Mesothelial cell of epicardium (in vitro differentiated cells): ENCODE data around the gene ATXN1. TPM values are rescaled to one million over a fixed set of nuclear protein-coding genes. Genes with fewer than 3 reads are reported as not detected.

ENCODE experiments used
- DNase-seq, 2 experiments: peaks; one replicate each; pipeline ENCODE4 v3.0.0; 2021; ENCODE audit warnings: low spot score in 2 of 2; ENCODE audit not compliant: unreplicated experiment in 2 of 2
- H3K27ac Mint-ChIP-seq: 2 replicates; pipeline ENCODE4 v1.8.0; 2021; ENCODE audit warnings: mixed read lengths
- H3K27me3 Mint-ChIP-seq: 2 replicates; pipeline ENCODE4 v1.8.0; 2021; ENCODE audit warnings: low read depth, mixed read lengths
- H3K36me3 Mint-ChIP-seq: 2 replicates; pipeline ENCODE4 v1.8.0; 2021; ENCODE audit warnings: mixed read lengths
- H3K4me1 Mint-ChIP-seq: 2 replicates; pipeline ENCODE4 v1.8.0; 2021; ENCODE audit warnings: mixed read lengths
- H3K4me3 Mint-ChIP-seq: 2 replicates; pipeline ENCODE4 v1.8.0; 2021; ENCODE audit warnings: mild to moderate bottlenecking, moderate library complexity, mixed read lengths
- H3K9me3 Mint-ChIP-seq: 2 replicates; pipeline ENCODE4 v1.8.0; 2021; ENCODE audit warnings: mixed read lengths
- total RNA-seq: library from RNA; stranded (reverse); gene quantifications from 3 replicates; pipeline ENCODE4 v1.2.1, GENCODE V29; 2021
- TF ChIP-seq, protein P1 (sequence below): fragments of 200-600 bp; sonication (generic); IDR thresholded peaks from one replicate; pipeline ENCODE4 v1.5.0; 2021; ENCODE audit warnings: antibody characterized with exemption; ENCODE audit not compliant: unreplicated experiment

Gene ATXN1
- total RNA-seq, 1 donor from 2014 or later = 59.5 TPM

DNA sequence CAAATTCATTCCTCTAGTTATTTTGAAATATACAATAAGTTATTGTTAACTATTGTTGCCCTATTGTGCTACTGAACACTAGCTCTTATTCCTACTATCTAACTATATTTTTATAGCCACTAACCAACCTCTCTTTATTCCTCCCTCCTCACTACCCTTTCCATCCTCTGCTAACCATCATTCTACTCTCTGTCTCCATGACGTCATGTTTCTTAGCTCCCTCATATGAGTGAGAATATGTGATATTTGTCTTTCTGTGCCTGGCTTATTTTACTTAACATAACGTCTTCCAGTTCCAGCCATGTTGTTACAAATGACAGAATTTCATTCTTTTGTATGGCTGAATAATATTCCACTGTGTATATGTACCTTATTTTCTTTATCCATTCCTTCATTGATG is 95.3 kb downstream of the ATXN1 start:
- TF ChIP-seq, protein P1, sequence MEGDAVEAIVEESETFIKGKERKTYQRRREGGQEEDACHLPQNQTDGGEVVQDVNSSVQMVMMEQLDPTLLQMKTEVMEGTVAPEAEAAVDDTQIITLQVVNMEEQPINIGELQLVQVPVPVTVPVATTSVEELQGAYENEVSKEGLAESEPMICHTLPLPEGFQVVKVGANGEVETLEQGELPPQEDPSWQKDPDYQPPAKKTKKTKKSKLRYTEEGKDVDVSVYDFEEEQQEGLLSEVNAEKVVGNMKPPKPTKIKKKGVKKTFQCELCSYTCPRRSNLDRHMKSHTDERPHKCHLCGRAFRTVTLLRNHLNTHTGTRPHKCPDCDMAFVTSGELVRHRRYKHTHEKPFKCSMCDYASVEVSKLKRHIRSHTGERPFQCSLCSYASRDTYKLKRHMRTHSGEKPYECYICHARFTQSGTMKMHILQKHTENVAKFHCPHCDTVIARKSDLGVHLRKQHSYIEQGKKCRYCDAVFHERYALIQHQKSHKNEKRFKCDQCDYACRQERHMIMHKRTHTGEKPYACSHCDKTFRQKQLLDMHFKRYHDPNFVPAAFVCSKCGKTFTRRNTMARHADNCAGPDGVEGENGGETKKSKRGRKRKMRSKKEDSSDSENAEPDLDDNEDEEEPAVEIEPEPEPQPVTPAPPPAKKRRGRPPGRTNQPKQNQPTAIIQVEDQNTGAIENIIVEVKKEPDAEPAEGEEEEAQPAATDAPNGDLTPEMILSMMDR = no peak
- Mint-ChIP-seq H3K4me3 (no peak overlapping the region), H3K4me1 (peaks cover 23% of the 10 kb centered on the region), H3K36me3 (peaks cover 18% of the 10 kb centered on the region), H3K27me3 (no peaks in the 10 kb centered on the region), H3K9me3 (peaks cover 14% of the 10 kb centered on the region), H3K27ac (no peak overlapping the region)
- DNase-seq = no peak

DNA sequence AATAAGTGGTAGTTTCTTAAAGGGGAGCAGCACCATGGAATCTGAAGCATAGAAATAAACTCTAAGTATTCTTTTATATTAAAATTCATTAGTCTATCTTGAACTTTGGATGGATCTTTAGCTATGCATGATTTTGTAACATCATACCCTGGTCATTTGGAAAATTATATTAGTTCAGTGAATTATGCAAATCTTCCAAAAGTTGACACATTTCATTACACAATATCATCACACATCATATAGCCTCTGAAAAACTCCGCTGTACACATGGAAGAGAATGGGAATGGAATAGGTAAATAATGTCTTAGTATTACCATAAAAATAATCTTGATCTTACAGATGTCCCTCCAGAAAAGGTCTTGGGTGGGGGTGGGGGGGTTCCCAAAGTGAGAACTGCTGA is 96.1 kb downstream of the ATXN1 start:
- H3K27me3 Mint-ChIP-seq = no peaks in the 10 kb centered on the region
- H3K27ac Mint-ChIP-seq = no peak overlapping the region
- DNase-seq = no peak
- H3K9me3 Mint-ChIP-seq = peaks cover 14% of the 10 kb centered on the region
- TF ChIP-seq, protein P1 = no peak
- H3K4me3 Mint-ChIP-seq = no peak overlapping the region
- peaks cover 18% of the 10 kb centered on the region for H3K36me3 Mint-ChIP-seq
- H3K4me1 Mint-ChIP-seq = peaks cover 19% of the 10 kb centered on the region

DNA sequence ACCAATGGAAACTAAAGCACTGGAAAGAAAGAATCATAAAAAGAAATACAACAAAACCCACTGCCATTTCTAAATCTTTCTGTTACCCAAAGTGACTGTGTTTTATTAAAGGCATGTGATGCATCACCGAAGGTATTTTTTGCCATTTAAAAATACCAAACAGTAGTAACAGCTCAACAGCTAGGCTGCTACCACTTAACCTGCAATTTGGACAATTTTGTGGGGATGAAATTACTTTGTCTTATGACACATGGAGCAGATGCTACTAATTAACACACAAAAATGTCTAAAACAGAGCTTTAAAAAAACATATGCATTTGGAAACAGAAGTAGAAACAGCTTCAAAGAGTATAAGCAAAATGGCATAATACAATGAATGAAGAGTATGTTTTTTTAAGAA is 97.4 kb downstream of the ATXN1 start:
- TF ChIP-seq, protein P1 = no peak
- peaks cover 14% of the 10 kb centered on the region for H3K9me3 Mint-ChIP-seq
- no peaks in the 10 kb centered on the region for H3K27me3 Mint-ChIP-seq
- no peak overlapping the region for H3K27ac Mint-ChIP-seq
- peaks cover 18% of the 10 kb centered on the region for H3K36me3 Mint-ChIP-seq
- no peak overlapping the region for H3K4me3 Mint-ChIP-seq
- H3K4me1 Mint-ChIP-seq = peaks cover 23% of the 10 kb centered on the region
- DNase-seq = no peak

DNA sequence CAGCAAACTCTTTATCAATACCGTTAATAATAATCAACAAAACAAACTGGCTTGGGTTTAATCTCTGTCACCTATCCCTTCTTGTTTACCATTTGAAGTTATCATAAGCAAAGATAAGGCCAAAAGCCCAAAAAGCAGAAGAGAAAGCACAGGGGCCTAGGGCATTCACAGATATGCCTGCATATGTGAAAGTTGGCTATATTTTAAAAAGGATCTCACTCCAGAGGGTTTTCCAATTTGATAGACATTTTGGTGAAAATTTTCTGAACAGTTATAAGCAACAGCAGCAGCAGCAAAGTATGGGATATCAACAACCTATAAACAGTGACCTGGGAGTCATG is 101.1 kb downstream of the ATXN1 start:
- H3K27me3 Mint-ChIP-seq = no peaks in the 10 kb centered on the region
- H3K36me3 Mint-ChIP-seq = peaks cover 20% of the 10 kb centered on the region
- no peak for DNase-seq
- H3K4me1 Mint-ChIP-seq = peaks cover 23% of the 10 kb centered on the region
- peak overlapping the region; percentile 43 for H3K27ac Mint-ChIP-seq
- H3K4me3 Mint-ChIP-seq = no peak overlapping the region
- H3K9me3 Mint-ChIP-seq = peaks cover 9% of the 10 kb centered on the region
- TF ChIP-seq, protein P1 = no peak

DNA sequence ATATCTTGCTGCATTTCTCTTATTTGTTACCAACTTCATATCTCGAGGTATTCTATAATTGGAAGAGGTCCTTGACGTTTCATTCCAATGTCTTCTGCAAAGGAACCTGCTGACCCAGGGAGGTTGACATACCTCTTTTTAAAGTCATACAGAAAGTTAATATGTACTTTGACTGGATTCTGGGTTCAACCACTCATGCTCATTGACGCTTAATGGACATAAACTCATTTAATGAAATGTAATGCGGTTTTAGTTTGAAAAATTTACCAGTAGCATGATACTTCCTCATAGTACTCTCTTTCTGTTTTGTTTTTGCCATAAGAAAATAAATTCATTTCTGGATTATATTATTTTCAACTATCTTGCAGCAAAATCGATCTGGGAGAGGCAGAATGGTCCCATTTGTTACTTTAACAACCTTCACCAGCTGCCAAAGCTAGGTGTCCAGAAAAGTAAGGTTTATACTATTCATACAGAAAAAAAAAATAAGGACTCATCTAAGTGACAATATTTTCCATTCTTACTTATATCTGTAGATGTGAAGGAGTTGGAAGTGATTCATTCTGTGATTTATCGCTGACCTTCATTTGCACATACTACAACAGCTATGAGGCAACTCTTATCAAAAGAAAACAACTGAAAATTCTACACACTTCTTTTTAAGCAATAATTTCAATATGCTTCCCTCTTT is 101.6 kb downstream of the ATXN1 start:
- TF ChIP-seq, protein P1 = no peak
- Mint-ChIP-seq H3K27ac (peak overlapping the region; percentile 43), H3K4me1 (peaks cover 23% of the 10 kb centered on the region), H3K27me3 (no peaks in the 10 kb centered on the region), H3K9me3 (peaks cover 9% of the 10 kb centered on the region), H3K36me3 (peaks cover 24% of the 10 kb centered on the region), H3K4me3 (no peak overlapping the region)
- no peak for DNase-seq
